HG03097 (cell line): ENCODE data around the gene LRFN2.

ENCODE experiments used
- ATAC-seq: cut with Tn5 transposase; IDR thresholded peaks from one replicate; pipeline ENCODE4 v1.9.1; 2021; ENCODE audit not compliant: unreplicated experiment, low FRiP score

Gene LRFN2

GRCh38 chr6:40389254-40389653 lies 197.9 kb downstream of the LRFN2 start:
- ATAC-seq = no peak

DNA sequence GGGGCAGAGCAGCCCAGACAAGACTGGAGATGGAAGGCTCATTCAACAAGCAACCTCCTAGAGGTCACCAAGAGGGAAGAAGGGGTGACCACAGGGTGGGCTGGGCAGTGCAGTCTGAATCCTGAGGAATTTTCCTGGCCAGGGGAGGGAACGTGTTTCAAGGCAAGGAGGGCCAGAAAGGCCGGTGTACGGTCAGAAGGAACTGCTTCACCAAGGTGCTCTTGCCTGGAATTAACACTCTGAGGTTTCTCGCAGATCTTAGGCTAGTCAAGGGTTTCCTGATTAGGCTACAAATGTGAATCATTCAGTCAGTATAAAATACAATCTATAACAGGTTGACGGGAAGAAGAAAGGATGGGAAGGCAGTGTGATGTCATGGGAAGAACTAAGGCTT lies 199.3 kb downstream of the LRFN2 start:
- ATAC-seq = no peak

- no peak for ATAC-seq
These were observed 199.9 kb downstream of the LRFN2 start for GRCh38 chr6:40387127-40387870.

- ATAC-seq = no peak
These were observed 201.0 kb downstream of the LRFN2 start for GRCh38 chr6:40386200-40386599.

DNA sequence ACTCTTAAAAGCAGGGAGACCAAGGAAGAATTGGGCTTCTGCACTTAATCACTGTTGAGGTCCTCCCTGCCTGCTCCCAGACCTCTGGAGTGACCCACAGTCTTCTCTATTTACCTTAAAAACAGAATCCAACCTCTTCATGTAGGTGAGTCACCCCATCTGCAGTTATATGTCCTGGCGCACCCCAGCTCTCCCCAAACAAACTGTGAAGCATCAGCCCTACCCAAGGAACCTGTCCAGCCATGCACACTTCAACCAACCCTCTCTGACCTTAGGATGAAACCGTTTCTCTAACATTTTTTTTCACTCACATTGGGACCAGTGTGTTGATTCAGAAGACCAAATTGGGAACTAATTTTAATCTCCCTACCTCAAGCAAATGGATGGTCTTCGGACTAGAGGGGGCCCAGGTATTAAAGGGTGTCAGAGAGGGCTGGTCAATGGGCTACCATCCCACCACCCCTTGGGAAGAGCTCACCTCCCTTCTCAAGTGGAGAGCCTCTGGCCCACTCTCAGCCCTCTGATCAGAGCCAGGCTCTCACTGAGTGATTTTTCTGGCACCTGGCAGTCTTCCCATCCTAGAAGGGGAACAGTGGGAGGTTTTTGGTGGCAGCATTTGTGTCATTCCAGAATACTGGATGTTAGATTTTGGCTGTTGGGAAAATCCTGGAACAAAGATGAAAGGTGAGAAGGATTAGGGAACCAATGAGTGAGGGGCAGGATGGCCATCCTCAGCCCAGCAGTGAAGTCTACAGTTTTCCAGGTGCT lies 203.6 kb downstream of the LRFN2 start:
- no peak for ATAC-seq

GRCh38 chr6:40380271-40380670 lies 206.9 kb downstream of the LRFN2 start:
- ATAC-seq = no peak

DNA sequence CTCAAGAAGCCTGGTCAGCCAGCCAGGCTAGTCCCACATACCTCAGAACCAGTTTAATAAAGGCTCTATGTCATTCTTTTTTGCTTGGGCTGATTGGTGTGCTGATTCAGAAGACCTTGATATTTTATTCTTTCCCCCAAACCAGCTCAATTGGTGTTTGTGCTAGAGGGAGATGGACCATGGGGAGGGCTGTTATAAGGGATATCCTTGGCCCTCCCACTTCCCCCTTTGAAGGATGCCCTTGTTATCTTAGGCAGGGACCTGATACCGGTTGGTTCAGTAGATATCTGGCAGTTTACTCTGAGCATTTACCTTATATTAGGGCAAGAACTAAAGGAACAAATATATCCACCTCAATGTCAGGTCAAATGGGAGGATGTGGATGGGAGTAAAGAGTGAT lies 207.4 kb downstream of the LRFN2 start:
- ATAC-seq = no peak

- no peak for ATAC-seq
These were observed 208.5 kb downstream of the LRFN2 start for GRCh38 chr6:40378725-40379074.

GRCh38 chr6:40378071-40378724 lies 209.0 kb downstream of the LRFN2 start:
- no peak for ATAC-seq

DNA sequence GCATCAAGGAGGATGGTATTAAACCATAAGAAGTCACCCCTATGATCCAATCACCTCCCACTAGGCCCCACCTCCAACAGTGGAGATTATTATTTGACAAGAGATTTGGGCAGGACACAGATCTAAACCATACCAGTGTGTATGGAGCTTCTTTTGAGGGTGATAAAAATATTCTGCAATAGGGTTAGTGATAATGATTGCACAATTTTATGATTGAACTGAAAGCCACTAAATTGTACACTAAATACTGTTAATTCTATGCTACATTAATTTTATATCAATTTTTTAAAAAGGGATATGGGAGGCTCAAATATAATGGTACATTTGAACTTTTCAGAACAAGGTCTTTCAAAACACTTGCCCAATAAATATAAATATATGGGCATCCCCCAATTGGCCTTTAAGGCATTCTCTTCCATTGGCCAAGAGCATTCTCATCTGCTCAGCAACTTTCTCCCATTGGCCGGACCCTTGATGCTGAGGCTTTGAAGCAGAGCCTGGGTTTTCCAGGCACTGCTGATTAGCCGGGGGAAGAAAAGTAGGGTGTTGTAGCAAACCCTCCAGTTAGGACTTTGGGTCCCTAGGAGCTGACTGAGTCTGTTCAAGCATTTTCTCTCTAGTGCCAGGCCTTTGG lies 209.9 kb downstream of the LRFN2 start:
- ATAC-seq = no peak

DNA sequence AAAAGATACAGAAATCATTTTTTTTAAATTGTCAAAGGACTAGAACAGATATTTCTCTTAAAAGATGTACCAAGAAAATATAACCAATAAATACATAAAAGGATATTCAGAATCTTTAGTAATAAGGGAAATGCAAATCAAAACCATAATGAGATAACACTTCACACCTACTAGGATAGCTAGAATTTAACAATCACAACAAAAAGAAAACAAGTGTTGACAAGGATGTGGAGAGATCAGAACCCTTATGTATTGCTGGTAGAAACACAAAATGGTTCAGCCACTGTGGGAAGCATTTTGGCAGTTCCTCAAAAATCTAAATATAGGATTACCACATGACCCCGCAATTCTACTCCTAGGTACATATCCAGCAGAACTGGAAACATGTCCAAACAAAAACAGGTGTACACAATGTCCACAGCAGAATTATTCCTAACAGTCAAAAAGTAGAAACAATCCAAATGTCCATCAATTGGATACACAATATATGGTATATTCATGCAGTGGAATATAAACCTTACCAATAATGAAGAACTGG lies 211.0 kb downstream of the LRFN2 start:
- ATAC-seq = no peak

- no peak for ATAC-seq
These were observed 213.9 kb downstream of the LRFN2 start for GRCh38 chr6:40373267-40373666.

DNA sequence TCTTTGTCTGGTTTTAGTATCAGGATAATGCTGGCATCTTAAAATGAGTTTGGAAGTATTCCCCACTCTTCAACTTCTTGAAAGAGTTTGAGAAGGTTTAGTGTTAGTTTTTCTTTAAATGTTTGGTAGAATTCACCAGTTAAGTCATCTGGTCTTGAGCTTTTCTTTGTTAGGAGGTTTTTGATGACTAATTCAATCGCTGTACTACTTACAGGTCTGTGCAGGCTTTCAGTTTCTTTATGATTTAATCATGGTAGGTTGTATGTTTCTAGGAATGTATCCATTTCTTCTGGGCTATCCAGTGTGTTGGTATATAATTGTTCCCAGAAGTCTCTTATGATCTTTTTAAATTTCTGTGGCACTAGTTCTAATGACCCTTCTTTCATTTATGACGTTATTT lies 215.5 kb downstream of the LRFN2 start:
- no peak for ATAC-seq

GRCh38 chr6:40371095-40371494 lies 216.1 kb downstream of the LRFN2 start:
- ATAC-seq = no peak

DNA sequence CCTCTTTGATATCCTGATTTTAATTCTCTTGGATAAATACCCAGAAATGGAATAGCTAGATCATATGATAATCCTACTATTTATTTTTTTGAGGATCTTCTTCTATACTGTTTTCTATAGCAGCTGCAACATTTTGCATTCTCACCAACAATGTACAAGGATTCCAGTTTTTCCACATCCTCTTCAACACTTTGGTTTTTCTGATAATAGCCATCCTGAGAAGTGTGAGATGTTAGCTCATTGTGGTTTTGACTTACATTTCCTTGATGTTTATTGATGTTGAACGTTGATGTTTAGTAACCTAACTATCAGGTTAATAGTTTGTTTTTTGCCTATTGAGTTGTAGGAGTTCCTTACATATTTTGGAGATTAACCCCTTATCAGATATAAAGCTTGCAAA lies 217.3 kb downstream of the LRFN2 start:
- no peak for ATAC-seq

- no peak for ATAC-seq
These were observed 218.1 kb downstream of the LRFN2 start for GRCh38 chr6:40369042-40369441.

DNA sequence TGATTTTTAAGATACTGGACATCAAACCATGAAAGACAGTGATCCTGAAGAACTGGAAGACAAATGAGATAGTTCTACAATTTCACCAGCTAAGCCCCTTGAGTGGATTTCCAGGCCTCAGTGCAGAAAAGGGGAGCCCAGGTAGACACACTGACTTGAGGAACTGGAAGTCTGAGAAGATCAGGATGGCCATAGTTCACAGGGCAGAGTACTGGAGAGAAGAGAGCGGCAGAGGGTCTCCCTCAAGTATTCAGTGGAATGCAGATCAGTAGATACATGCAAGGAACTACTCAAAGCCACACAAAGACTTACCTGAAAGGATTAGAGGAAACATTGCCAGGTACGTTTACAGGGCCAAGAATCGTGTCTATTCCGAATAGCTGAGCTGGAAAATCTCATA lies 224.3 kb downstream of the LRFN2 start:
- ATAC-seq = no peak

GRCh38 chr6:40359808-40360207 lies 227.4 kb downstream of the LRFN2 start:
- ATAC-seq = no peak

DNA sequence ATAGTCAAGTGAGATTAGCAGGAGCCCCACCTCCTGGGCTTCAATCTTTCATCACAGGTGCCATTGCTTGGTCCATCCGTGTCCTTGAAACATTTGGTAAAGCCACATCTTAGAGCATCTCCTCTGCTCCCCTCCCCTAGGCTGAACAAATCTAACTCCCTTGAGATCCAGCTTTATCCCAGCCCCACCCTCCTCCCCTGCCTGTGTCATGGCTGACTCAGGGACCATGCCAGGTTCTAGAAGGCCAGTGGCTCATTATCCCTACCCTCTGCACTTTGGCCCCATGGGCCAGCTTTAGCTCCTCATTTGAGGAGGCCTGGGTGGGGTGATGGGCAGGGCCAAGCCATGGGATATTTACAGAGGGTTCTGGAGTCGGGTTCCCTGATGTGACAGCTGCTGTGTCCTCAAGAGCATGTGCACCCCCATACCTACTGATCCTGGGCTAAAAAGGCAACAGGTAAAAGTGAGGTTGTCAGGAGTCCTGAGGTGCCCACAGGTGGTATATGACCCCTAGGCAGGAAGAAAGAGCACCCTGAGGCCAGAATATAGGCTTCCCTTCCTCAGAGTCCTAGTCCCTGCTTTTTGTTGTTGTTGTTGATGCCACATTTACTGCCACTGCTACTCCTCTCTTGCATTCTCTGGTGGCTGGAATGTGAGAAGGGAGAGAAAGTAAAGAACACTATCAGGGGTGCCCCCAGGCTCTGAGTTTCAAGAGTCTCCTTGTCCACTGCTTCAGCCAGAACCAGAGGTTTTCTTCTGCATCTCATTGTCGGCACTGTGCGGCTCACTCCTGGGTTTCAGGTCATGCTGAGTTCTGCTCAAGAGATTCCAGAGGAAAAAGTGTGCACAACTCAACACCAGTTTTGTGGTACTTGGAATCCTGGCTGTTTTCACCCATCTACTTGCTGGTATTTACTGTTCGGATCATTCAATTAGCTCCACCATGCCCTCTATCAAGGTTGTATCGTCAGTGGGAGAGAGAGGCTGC lies 228.4 kb downstream of the LRFN2 start:
- no peak for ATAC-seq
